ENCODE results near the gene CYP21A2.
"Not testable (repeated sequence)": the region's sequence is repeated elsewhere in the genome, so short reads cannot be mapped to it uniquely, and the experiment has no call there.

Gene CYP21A2

GRCh38 chr6:32037598-32038524, at the start of gene CYP21A2:
CYP21A2 (plus strand) TSS chr6:32038415; CDS start chr6:32038423, 8 bp downstream.
- peak; percentile 50 for DNase-seq

- DNase-seq, result not testable (repeated sequence)
Observed at GRCh38 chr6:31989363-31989762, 48.9 kb upstream of the CYP21A2 start.

GRCh38 chr6:31994421-31994820, 43.8 kb upstream of the CYP21A2 start:
- DNase-seq, result not testable (repeated sequence)

GRCh38 chr6:31996385-31996784, 41.8 kb upstream of the CYP21A2 start:
- not testable (repeated sequence) for DNase-seq

- DNase-seq, result not testable (repeated sequence)
Observed at GRCh38 chr6:32002546-32003268, 35.5 kb upstream of the CYP21A2 start.

- not testable (repeated sequence) for DNase-seq
Observed at GRCh38 chr6:32003301-32003700, 34.9 kb upstream of the CYP21A2 start.

GRCh38 chr6:32004393-32004792, 33.8 kb upstream of the CYP21A2 start:
- not testable (repeated sequence) for DNase-seq

- not testable (repeated sequence) for DNase-seq
Observed at GRCh38 chr6:32004864-32005537, 33.2 kb upstream of the CYP21A2 start.

GRCh38 chr6:32005538-32005880, 32.7 kb upstream of the CYP21A2 start:
- not testable (repeated sequence) for DNase-seq

GRCh38 chr6:32005991-32006529, 32.2 kb upstream of the CYP21A2 start:
- DNase-seq, result not testable (repeated sequence)

GRCh38 chr6:32007086-32007485, 31.1 kb upstream of the CYP21A2 start:
- DNase-seq, result not testable (repeated sequence)

GRCh38 chr6:32008037-32008436, 30.2 kb upstream of the CYP21A2 start:
- not testable (repeated sequence) for DNase-seq

- not testable (repeated sequence) for DNase-seq
Observed at GRCh38 chr6:32008616-32009015, 29.6 kb upstream of the CYP21A2 start.

- not testable (repeated sequence) for DNase-seq
Observed at GRCh38 chr6:32009537-32009936, 28.7 kb upstream of the CYP21A2 start.

GRCh38 chr6:32010856-32011530, 27.2 kb upstream of the CYP21A2 start:
- DNase-seq, result not testable (repeated sequence)

- DNase-seq, result not testable (repeated sequence)
Observed at GRCh38 chr6:32012941-32013617, 25.1 kb upstream of the CYP21A2 start.

GRCh38 chr6:32013738-32014137, 24.5 kb upstream of the CYP21A2 start:
- not testable (repeated sequence) for DNase-seq

GRCh38 chr6:32014547-32014946, 23.7 kb upstream of the CYP21A2 start, which contains the start of gene C4B:
C4B (plus strand) TSS chr6:32014795; CDS start chr6:32014846, 51 bp downstream.
- not testable (repeated sequence) for DNase-seq

GRCh38 chr6:32022100-32022499, 16.1 kb upstream of the CYP21A2 start:
- not testable (repeated sequence) for DNase-seq

- not testable (repeated sequence) for DNase-seq
Observed at GRCh38 chr6:32028631-32029030, 9.6 kb upstream of the CYP21A2 start.

- not testable (repeated sequence) for DNase-seq
Observed at GRCh38 chr6:32029553-32029952, 8.7 kb upstream of the CYP21A2 start.
